Suppressor macrophage treated with lipopolysaccharide for 4 hours (primary cell): ENCODE data around the gene EPB41L2.

Experiments used
- DNase-seq: peaks from one replicate; pipeline ENCODE4 v3.0.0-alpha.2; 2020

The EPB41L2 gene

GRCh38 chr6:131061041-131061750 is 1.8 kb downstream of the EPB41L2 start:
- no peak for DNase-seq

- no peak for DNase-seq
Observed at GRCh38 chr6:131060311-131060710, 2.7 kb downstream of the EPB41L2 start.

DNA sequence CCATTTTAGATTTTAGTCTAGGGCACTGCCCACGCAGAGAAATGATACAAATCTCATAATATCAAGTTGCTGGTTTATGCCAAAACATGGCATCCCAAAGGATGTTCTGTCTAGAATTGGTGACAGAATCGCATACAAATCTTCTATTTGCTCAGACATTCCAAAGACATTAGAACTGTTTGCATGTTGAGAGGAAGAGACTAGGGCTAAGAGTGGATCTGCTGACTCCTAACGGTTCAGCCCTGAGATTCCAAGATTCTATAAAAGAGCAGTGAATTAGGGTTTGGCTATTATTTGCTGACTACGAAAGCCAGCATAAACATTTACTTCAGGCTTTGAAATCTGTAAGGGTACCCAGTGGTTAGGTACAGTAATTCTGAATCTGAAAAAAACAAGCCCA is 3.6 kb downstream of the EPB41L2 start:
- DNase-seq = no peak

DNA sequence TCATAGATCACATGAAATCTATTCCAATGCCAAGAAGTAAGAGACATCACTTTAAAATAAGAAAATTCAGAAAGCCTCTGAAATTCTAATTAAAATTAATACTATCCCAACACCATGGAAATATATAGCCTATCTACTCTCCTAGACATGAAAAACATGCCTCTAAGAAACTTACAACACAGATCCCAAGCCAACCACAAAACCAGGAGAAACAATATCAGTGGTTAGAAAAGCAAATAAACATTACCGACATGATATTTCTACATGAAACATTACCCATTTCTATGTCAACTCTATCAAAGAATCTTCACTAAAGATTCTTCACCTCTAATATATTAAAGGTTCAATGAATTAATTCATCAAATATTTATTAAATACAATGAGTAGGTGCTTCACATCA is 4.8 kb downstream of the EPB41L2 start:
- no peak for DNase-seq

- DNase-seq = no peak
Observed at GRCh38 chr6:131054392-131055250, 8.4 kb downstream of the EPB41L2 start.

DNA sequence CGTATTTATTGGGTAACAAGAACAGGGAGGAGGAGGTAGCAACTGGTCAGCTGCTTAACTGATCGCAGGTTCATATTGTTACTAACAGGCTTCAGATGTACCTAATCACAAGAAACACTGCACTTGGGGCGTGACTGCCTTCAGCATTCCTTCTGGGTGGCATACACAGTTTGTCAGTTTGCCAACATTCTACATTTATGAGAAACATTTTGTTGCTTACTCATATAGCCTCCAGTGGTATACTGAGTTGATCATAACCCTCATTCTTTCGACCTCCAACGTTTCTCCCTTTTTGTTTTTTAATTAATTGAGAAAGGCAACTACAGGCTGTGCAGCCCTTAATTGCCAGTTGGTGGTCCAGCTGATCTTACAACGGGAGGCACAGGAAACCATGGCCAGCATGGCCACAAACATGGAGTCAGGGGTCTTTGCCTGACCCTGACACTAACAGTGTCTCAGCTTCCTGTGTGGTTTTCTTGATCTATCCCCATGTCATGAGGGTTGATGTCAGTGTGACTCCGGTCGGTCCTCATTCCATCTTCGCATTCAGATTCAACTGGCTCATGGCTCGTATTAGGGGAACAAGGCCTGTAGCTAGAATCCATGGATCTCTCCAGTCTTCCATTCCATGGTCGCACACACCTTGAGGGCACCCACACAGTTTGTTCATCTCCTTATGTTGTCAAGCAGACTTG is 9.4 kb downstream of the EPB41L2 start:
- no peak for DNase-seq

DNA sequence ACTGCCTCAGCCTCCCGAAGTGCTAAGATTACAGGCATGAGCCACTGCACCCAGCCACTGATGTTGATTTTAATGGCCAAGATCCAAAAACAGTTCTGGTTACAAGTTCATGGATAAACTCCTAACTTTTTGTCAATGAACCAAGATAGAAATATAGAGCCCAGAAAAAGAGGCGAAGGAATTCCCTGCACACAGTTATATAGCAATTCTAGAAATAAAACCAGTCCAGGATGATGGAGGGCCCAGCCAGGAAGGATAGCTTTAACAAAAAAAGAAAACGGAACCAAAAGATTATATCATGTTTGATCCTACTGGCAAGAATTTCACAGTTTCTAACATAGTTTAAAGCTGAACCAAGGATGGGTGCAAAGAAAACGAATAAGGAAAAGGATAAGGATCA is 10.9 kb downstream of the EPB41L2 start:
- no peak for DNase-seq

GRCh38 chr6:131051341-131051740 is 11.7 kb downstream of the EPB41L2 start:
- no peak for DNase-seq

DNA sequence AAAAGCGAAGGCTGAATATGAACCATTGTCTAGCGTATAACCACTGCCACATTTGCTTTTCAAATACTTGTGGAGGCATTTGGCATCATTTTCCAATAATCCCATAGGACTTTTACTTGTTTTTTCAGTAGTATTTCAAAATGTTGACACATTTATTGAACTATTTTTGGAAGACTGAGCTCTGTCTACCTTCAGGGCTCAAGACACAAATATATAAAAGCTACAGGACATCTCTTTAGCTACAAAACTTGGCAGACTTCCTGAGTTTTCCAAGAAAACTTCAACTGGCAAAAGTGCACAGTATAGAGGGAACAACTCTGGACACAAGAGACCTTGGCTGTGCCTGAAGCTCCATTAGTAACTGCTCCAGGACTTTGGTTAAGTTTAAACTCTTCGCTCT is 13.4 kb downstream of the EPB41L2 start:
- no peak for DNase-seq

DNA sequence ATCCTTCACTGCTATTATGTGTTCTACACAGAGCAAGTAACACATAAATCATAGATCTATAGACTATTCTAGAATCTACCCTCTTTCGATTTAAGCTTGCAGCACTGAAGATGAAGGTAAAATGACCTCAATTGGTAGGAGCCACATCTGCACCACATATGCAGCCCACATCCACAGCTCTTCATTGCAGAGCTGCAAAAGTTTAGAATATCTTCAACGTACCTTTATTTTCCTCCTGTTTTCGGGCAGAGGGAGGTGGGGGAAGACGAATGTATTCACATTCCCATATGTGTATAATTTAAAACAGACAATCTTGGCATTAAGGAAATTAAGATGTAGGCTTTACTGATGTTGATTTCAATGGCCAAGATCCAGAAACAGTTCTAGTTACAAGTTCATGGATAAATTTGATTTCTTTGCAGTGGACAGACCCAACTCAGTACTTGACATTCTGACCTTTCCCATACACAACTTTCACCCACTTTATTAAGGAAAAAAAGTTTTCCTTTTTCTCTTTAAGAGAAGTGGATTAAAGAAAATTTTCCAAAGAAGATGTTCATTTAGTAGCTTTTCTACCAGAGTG is 14.0 kb downstream of the EPB41L2 start:
- DNase-seq = no peak

- no peak for DNase-seq
Observed at GRCh38 chr6:131048459-131048858, 14.6 kb downstream of the EPB41L2 start.

DNA sequence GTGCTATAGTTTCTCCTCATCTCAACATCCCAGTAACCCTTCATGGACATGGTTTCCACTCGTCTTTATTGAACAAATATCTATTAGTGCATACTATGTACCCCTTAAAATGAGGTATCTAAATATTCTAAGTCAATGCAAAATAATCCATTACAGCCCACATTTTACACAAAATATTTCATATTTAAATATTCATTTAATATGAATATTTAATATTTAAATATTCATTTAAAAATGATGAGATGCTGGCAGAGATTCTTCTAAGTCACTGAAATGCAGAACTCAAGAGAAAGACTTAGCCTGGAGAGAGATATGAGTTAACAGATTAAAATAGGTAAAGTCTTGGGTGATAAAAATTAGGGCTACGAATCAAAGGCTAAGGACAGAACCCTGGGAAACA is 17.9 kb downstream of the EPB41L2 start:
- DNase-seq = no peak

DNA sequence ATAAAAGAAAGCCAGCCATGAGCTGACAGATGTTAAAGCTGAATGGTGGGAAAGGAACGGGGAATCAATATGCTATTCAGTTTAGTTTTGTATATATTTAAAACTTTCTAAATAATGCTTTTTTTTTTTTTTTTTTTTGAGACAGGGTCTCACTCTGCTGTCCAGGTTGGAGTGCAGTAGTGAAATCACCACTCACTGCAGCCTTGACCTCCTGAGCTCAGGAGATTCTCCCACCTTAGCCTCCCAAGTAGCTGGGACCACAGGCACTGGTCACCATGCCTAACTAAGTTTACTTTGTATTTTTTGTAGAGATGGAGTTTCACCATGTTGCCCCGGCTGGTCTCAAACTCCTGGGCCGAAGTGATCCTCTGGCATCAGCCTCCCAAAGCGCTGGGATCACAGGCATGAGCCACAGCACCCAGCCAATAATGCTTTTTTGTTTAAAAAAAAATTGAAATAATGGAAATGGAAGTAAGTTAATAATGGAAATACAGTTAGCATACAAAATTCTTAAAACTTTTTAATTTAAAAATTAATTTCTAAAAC is 19.1 kb downstream of the EPB41L2 start:
- no peak for DNase-seq

DNA sequence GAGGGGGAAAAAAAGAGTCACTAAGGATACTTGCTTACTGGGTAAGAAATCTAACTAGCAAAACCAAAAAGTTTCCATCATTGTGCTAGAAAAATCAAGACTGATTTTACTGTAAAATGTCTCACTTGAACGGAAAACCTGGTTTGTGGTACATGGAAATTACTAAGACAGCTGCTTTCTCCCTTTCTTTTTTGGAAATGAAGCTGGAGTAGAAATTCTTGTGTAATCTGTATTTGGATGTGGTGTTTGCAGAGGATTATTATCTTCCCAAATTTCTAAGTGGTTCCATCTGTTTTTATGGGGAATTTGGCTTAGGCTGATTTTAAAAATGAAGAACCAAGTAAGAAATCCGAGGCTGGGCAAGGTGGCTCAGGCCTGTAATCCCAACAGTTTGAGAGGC is 20.4 kb downstream of the EPB41L2 start:
- DNase-seq = no peak

GRCh38 chr6:131041814-131042213 is 21.2 kb downstream of the EPB41L2 start:
- no peak for DNase-seq

- DNase-seq = no peak
Observed at GRCh38 chr6:131040866-131041265, 22.2 kb downstream of the EPB41L2 start.

DNA sequence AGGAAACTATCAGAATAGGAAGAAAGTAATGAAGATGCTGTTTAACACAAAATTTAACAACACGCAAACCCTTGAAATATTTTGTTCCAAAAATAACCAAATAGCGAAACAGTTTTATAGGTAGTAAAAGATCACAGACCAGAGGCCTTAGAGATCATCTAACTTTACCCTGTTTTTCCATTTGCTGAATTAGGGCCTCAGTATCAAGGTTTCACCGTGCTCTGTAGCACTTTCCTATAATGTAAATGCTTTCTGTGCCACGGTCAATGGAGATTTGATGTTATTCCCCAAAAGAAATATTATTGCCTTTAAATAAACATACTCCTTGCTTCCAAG is 23.7 kb downstream of the EPB41L2 start:
- no peak for DNase-seq

GRCh38 chr6:131038597-131039344 is 24.3 kb downstream of the EPB41L2 start:
- DNase-seq = no peak

DNA sequence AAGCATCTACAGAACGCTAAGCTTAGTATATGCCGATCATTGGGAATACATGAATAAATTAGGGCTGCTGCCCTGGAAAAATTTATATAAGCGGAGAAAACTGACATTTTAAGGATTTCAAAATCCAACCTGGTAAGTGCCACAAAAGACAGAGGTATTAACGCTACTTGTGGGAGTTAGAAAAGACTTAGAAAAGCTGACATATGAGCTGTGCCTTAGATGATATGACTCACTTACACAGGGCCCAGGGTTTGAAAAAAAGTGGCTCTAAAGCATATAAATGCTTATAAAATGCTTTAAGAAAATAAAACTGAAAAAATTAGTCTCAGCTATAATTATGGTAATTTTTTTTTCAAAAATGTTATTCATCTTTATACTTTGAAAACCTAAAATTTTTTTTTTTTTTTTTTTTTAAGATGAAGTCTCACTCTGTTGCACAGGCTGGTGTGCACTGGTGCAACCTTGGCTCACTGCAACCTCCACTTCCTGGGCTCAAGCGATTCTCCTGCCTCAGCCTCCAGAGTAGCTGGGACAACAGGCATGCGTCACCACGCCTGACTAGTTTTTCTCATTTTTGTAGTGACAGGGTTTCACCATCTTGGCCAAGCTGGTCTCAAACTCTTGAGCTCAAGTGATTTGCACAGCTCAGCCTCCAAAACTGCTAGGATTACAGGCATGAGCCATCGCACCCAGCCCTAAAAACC is 25.7 kb downstream of the EPB41L2 start:
- no peak for DNase-seq

DNA sequence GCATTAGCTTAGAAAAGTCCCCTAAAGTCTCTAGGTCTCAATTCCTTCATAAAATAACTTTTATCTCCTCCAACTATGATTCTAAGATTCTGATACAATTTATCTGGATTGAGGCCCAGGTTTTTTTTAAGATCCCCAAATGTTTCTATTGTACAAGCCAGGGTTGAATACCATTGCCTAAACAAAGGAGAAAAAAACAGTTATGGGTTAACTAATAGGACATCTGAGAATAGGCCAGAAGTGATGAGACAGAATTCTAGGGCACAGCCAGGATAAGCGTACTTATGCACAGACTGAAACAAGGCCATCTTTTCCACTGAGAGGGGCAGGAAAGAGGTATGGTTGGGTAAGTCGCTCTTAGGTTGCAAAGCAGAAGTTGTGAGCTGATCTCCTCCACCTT is 26.4 kb downstream of the EPB41L2 start:
- no peak for DNase-seq

DNA sequence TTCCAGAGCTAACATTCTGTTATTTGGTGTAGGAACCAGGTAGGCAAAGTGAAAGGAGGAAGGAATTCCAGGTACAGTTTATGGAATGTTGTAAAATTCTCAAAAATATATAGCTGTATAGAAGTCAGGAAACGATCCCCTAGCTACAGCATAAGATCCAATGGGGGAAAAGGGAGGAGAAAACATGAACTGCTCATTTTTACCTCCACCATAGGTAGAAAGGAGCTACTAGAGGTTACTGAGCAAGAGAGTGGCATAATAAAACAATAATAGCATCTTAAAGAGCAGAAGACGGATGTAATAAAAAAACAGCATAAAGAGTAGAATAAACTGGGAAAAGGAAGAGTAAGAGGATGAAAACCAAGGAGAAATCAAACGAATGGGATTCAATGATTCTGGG is 26.9 kb downstream of the EPB41L2 start:
- no peak for DNase-seq

GRCh38 chr6:131035582-131035981 is 27.5 kb downstream of the EPB41L2 start:
- DNase-seq = no peak
